Fibroblast of lung (primary cell): ENCODE measurements around the gene DTX3.

Experiments used
- EZH2 ChIP-seq: IDR thresholded peaks from 2 replicates; pipeline ENCODE4 v1.5.1; 2012; ENCODE audit warnings: low read length, control low read depth, mild to moderate bottlenecking; ENCODE audit errors: missing control alignments
- TF ChIP-seq, protein P1 (sequence below), 2 donors: IDR thresholded peaks in 1 of 2; conservative IDR thresholded peaks in 1 of 2; 1 replicate in 1 of 2; 2 replicates in 1 of 2; pipeline ENCODE4 v1.5.1; 2011 to 2012; ENCODE audit warnings: low read length in 2 of 2, control low read depth in 1 of 2, inconsistent platforms in 1 of 2, low read depth in 1 of 2, mild to moderate bottlenecking in 1 of 2

DNA sequence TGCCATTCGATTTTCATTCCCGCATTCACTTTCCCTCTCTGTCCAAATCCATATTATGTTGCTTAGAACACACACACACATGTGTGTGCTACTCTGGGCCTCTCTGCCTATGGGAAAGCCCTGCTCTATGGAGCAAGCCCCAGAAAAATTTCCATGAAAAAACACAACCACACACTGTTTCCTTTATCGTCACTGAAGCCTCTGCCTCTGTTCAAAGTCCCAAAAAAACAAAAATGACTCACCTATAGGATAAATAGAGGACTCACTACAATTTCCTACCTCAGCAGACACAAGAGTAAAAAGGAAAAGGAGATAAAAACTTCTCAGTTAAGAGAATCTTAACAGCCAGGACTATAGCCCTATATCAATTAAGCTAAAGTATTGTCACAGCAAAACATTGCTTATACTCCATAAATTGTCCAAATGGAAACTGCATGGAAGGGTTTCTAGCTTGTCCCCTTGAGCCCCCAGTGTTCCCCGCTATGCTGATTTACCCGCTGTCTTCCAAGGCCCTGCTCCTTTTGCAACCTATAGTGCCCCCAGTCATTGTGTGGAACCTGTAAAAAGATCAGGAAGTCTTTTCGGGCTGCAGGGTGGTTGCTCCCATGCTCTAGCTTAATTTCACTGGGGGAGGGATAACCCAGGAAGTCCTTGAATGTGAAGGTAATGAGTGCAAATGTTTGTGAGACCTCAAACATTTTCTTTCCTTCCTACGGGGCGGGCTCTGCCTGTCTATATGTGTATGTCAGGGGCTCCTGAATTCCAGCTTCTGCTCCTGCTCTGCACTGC is 24.8 kb upstream of the DTX3 start:
- TF ChIP-seq, protein P1, sequence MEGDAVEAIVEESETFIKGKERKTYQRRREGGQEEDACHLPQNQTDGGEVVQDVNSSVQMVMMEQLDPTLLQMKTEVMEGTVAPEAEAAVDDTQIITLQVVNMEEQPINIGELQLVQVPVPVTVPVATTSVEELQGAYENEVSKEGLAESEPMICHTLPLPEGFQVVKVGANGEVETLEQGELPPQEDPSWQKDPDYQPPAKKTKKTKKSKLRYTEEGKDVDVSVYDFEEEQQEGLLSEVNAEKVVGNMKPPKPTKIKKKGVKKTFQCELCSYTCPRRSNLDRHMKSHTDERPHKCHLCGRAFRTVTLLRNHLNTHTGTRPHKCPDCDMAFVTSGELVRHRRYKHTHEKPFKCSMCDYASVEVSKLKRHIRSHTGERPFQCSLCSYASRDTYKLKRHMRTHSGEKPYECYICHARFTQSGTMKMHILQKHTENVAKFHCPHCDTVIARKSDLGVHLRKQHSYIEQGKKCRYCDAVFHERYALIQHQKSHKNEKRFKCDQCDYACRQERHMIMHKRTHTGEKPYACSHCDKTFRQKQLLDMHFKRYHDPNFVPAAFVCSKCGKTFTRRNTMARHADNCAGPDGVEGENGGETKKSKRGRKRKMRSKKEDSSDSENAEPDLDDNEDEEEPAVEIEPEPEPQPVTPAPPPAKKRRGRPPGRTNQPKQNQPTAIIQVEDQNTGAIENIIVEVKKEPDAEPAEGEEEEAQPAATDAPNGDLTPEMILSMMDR (conservative IDR thresholded peaks at IDR 0.05 in 1 of 2, IDR thresholded peaks at IDR 0.05 in 1 of 2; ENCODE audit: low read depth in 1 of 2, low read length in 2 of 2) = no peak
- TF ChIP-seq EZH2 = no peak
